Measurements from ENCODE around the gene MYLK. TPM values are rescaled to one million over a fixed set of nuclear protein-coding genes. Genes with fewer than 3 reads are reported as not detected.

Gene MYLK
- polyA plus RNA-seq, 1 donor from 2014 or later, result 2.4 TPM

DNA sequence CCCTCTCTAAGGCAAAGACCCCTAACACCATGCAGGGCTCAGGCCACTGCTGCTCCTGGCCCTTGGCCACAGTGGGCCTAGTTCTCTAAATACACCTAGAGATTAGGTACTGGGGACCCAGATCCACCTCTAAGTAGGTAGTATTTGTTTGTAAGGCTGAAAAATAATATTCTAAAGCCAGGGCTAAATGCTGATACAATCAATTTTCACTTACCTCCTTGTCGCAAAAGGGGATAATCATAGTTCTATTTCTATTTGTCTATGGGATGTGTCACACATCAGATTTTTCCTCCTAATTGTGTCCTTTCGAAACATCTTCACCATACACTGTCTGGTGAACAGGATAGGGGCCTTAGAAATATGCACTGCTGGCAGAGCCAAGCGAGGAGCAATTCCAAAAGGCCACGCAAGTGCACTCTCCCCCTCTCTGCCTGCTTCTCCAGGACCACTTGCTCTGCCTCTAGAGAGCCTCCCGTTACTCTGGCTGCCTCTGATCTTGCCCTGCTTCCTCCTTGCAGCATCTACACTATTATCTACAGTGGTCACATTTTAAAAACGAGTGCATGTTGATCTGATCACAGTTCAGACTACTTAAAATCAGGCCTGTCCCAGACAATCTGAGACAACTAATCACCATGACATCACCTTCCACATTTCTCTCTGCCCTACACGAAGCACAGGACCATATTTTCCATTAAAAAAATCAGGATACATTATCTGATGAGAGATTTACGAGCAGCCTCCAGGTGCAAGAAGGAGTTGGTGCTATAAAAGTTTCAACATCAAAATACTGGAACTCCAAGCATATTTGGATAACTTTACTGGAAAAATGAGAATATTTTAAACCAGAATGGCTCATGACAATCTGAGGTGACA, 115.4 kb downstream of the MYLK start:
- no peak overlapping the region for H3K27ac Mint-ChIP-seq
- peaks cover 6% of the 10 kb centered on the region for H3K27me3 Mint-ChIP-seq
- no peaks in the 10 kb centered on the region for H3K36me3 Mint-ChIP-seq
- peaks cover 0 to 2% (median 0%) of the 10 kb centered on the region in 3 donors for H3K9me3 Mint-ChIP-seq
- H3K4me3 Mint-ChIP-seq, result no peak overlapping the region
- H3K4me1 Mint-ChIP-seq, result peaks cover 0 to 3% (median 0%) of the 10 kb centered on the region in 3 donors

- Mint-ChIP-seq H3K4me3 (no peak overlapping the region), H3K9me3 (peaks cover 0 to 2% (median 0%) of the 10 kb centered on the region in 3 donors), H3K4me1 (peaks cover 0 to 3% (median 0%) of the 10 kb centered on the region in 3 donors), H3K27me3 (peaks cover 6% of the 10 kb centered on the region), H3K36me3 (no peaks in the 10 kb centered on the region), H3K27ac (no peak overlapping the region)
Measured at GRCh38 chr3:123767564-123768292, 116.4 kb downstream of the MYLK start.

DNA sequence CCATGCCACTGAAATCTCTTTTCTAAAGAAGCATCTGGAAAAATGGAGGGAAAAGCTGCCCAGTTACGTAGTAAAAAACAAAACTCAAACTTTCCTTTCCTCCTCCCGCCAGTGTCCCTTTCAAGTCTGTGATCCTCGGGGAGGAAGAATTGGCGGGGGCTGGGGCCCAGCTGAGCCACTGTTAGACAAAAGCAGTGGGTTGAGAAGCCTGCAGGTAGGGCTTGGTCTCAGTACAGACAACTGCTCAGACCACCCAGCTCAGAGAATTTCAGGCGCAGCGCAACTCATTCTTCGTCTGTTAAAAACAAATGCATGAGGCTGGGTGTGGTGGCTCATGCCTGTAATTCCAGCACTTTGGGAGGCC, 117.1 kb downstream of the MYLK start:
- peaks cover 6% of the 10 kb centered on the region for H3K27me3 Mint-ChIP-seq
- peaks cover 0 to 2% (median 0%) of the 10 kb centered on the region in 3 donors for H3K9me3 Mint-ChIP-seq
- no peak overlapping the region for H3K4me3 Mint-ChIP-seq
- peaks cover 0 to 3% (median 0%) of the 10 kb centered on the region in 3 donors for H3K4me1 Mint-ChIP-seq
- no peaks in the 10 kb centered on the region for H3K36me3 Mint-ChIP-seq
- H3K27ac Mint-ChIP-seq, result no peak overlapping the region

GRCh38 chr3:123766193-123767008, 117.7 kb downstream of the MYLK start:
- Mint-ChIP-seq H3K27ac (no peak overlapping the region), H3K4me1 (peaks cover 0 to 3% (median 0%) of the 10 kb centered on the region in 3 donors), H3K27me3 (peaks cover 6% of the 10 kb centered on the region), H3K36me3 (no peaks in the 10 kb centered on the region), H3K4me3 (no peak overlapping the region), H3K9me3 (peaks cover 0 to 2% (median 0%) of the 10 kb centered on the region in 3 donors)

- Mint-ChIP-seq H3K27ac (no peak overlapping the region), H3K27me3 (peaks cover 6% of the 10 kb centered on the region), H3K36me3 (no peaks in the 10 kb centered on the region), H3K4me1 (peaks cover 0 to 3% (median 0%) of the 10 kb centered on the region in 3 donors), H3K9me3 (no peaks in the 10 kb centered on the region), H3K4me3 (no peak overlapping the region)
Measured at GRCh38 chr3:123765475-123766128, 118.5 kb downstream of the MYLK start.

DNA sequence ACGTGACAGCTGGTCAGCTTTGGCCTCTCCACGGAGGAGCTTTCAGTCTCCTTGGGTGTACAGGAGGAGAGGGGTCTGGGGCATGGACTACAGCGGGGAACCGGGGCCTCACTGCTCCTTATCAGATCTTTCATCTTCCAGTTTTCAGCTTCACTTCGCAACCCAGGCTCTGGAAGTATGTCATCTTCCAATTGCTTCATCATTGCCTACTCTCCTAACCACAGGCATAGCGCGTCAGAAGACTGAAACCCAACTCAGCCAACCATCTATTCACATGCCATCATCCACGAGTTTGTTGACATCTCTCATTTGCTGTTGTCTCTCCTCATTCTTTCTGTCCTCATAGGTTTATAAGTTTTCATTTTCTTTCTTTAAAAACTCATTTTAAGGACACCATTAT, 119.5 kb downstream of the MYLK start:
- H3K4me1 Mint-ChIP-seq, result peaks cover 0 to 3% (median 0%) of the 10 kb centered on the region in 3 donors
- H3K27ac Mint-ChIP-seq, result no peak overlapping the region
- H3K4me3 Mint-ChIP-seq, result no peak overlapping the region
- no peaks in the 10 kb centered on the region for H3K9me3 Mint-ChIP-seq
- no peaks in the 10 kb centered on the region for H3K36me3 Mint-ChIP-seq
- H3K27me3 Mint-ChIP-seq, result peaks cover 4% of the 10 kb centered on the region

DNA sequence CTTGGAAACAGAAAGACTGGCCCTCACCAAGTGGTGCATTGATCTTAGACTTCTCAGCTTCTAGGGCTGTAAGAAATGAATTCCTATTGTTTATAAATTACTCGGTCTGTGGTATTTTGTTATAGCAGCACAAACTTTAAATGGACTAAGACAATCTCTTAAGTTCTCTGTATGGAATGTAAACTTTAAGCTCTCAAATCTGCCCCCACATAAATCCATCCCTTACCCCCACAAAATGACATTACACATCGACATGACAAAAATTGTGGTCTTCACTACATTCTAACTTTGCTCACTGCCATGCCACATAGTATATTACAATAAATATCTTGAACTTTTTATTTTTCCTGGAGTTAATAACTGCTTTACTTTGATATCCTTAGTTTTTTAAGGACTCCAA, 121.3 kb downstream of the MYLK start:
- H3K9me3 Mint-ChIP-seq, result no peaks in the 10 kb centered on the region

DNA sequence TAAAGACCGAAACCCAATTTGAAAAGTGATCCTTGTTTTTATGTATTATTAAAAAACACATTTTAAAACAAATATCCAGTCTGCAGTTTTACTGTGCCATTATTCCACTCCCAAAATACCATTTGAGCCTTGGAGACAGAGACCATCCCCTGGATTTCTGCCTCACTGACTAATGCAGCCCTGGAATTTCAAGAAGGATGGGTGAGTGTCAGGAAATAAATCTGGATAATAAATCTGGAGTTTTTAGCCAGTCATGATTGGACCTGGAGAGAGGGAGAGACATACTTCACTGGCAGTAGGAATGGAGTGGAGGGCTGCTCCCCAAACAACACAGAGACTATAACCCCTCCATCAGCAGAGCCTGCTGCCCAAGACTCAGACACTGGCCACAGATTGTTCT, 123.3 kb downstream of the MYLK start:
- no peak overlapping the region for H3K4me3 Mint-ChIP-seq
- H3K27me3 Mint-ChIP-seq, result peaks cover 9% of the 10 kb centered on the region
- H3K36me3 Mint-ChIP-seq, result peaks cover 2% of the 10 kb centered on the region
- H3K9me3 Mint-ChIP-seq, result no peaks in the 10 kb centered on the region
- no peak overlapping the region for H3K27ac Mint-ChIP-seq
- H3K4me1 Mint-ChIP-seq, result peaks cover 6 to 13% (median 7%) of the 10 kb centered on the region in 3 donors

More for the DNA sequence above, 121.3 kb downstream of the MYLK start:
- Mint-ChIP-seq H3K4me1 (peaks cover 0 to 6% (median 3%) of the 10 kb centered on the region in 3 donors), H3K36me3 (peaks cover under 1% of the 10 kb centered on the region), H3K27ac (no peak overlapping the region), H3K4me3 (no peak overlapping the region), H3K27me3 (peaks cover 9% of the 10 kb centered on the region)

DNA sequence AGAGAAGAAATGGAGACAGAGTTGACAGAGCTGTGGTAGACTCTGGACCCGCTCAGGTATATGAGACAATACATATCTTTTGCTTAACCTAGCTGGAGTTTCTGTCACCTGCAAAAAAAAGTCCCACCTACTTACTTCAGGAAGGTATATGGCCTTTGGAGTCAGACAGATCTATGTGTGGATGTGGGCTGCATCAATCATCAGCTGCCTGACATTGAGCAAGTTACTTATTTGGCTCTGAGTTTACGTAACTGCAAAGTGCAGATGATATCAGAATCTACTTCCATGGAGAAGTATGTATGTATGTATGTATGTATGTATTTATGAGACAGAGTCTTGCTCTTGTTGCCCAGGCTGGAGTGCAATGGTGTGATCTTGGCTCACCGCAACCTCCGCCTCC, 124.3 kb downstream of the MYLK start:
- Mint-ChIP-seq H3K4me1 (peaks cover 6 to 10% (median 7%) of the 10 kb centered on the region in 3 donors), H3K9me3 (no peaks in the 10 kb centered on the region), H3K4me3 (no peak overlapping the region), H3K27ac (no peak overlapping the region), H3K36me3 (peaks cover 2% of the 10 kb centered on the region), H3K27me3 (peaks cover 9% of the 10 kb centered on the region)

- H3K27me3 Mint-ChIP-seq, result peaks cover 8% of the 10 kb centered on the region
- H3K4me1 Mint-ChIP-seq, result peaks cover 6 to 10% (median 7%) of the 10 kb centered on the region in 3 donors
- no peaks in the 10 kb centered on the region for H3K9me3 Mint-ChIP-seq
- H3K36me3 Mint-ChIP-seq, result peaks cover 2% of the 10 kb centered on the region
- H3K27ac Mint-ChIP-seq, result no peak overlapping the region
- no peak overlapping the region for H3K4me3 Mint-ChIP-seq
Measured at GRCh38 chr3:123759311-123759710, 124.8 kb downstream of the MYLK start.

DNA sequence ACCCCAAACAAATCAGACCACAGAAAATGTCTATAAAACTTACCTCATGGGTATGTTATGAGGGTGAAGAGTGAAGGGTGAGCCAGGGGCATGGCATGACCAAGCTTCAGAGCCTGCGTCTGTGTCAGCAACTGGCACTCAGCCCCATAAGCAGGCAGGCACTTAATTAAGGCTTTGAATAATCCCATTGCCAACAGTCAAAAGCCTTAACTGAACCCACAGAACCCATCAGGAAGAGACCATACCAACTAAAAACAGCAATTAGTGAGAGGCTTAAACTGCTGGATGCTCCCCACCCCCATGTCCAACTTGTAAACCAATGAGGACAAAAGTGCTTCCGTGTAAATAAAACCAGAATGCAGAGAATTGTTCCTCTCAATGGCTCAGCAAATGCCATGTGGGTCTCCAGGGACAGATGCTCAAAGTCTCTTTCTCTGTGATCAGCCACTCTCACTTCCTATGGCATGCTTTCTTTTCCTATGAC, 126.0 kb downstream of the MYLK start:
- Mint-ChIP-seq H3K4me1 (peaks cover 6 to 10% (median 7%) of the 10 kb centered on the region in 3 donors), H3K27me3 (peaks cover 8% of the 10 kb centered on the region), H3K4me3 (peak overlapping the region in 1 of 4 donors; percentile 47), H3K36me3 (peaks cover 2% of the 10 kb centered on the region), H3K27ac (no peak overlapping the region), H3K9me3 (no peaks in the 10 kb centered on the region)

- Mint-ChIP-seq H3K36me3 (peaks cover 2% of the 10 kb centered on the region), H3K4me3 (peak overlapping the region in 1 of 4 donors; percentile 47), H3K4me1 (peaks cover 6 to 10% (median 7%) of the 10 kb centered on the region in 3 donors), H3K27ac (no peak overlapping the region), H3K9me3 (no peaks in the 10 kb centered on the region), H3K27me3 (peaks cover 8% of the 10 kb centered on the region)
Measured at GRCh38 chr3:123757281-123757940, 126.7 kb downstream of the MYLK start.

DNA sequence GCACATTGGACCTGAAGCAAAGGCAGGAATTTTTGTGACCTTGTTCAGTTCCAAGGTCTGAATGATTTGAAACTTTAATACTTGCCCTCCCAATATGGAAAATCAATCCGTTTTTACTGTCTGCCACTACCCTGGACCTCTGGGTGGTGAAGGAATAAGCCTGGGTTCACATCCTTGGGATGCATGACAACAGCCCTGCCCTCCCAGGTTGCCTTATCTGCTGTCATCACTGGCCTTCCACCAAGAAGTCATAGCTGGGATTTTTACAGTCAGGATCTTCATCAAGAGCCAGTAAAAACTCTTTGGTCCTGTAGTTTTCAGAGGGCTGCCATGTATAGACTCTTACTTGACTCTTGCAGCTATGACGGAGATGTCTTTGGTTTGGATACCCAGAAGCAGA, 128.6 kb downstream of the MYLK start:
- Mint-ChIP-seq H3K4me1 (peaks cover 6 to 10% (median 7%) of the 10 kb centered on the region in 3 donors), H3K4me3 (no peak overlapping the region), H3K36me3 (peaks cover 2% of the 10 kb centered on the region), H3K27ac (no peak overlapping the region), H3K27me3 (peaks cover 11% of the 10 kb centered on the region), H3K9me3 (no peaks in the 10 kb centered on the region)

DNA sequence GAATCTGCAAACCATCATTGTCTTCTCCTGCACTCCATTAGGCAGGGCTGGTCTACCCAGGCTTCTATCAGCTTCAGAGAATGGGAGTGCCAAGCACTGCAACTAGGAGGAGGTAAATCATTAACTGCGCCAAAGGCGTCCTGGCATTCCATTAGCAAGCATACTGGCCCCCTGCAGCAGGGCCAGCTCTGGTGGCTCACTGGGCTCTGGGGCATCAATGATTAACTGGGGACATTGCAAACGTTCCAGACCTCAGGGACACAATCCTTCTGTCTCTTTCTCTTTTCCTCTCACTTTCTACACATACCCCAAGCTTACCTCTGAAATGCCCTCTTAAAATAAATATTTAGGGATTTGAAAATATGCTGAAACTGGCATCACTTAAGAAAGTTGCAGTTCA, 129.0 kb downstream of the MYLK start:
- peaks cover 11% of the 10 kb centered on the region for H3K27me3 Mint-ChIP-seq
- H3K4me3 Mint-ChIP-seq, result no peak overlapping the region
- peaks cover 2% of the 10 kb centered on the region for H3K36me3 Mint-ChIP-seq
- H3K27ac Mint-ChIP-seq, result no peak overlapping the region
- H3K4me1 Mint-ChIP-seq, result peaks cover 6 to 10% (median 7%) of the 10 kb centered on the region in 3 donors
- no peaks in the 10 kb centered on the region for H3K9me3 Mint-ChIP-seq
